ENCODE results near the gene KIAA1671. TPM values are rescaled to one million over a fixed set of nuclear protein-coding genes. Genes with fewer than 3 reads are reported as not detected.

KIAA1671 gene
- total and polyA plus RNA-seq, 2 of the 13 experiments (the other 11 are each of a cell fraction or from before 2014, with no cell fraction given): 13.5 to 13.6 TPM

GRCh38 chr22:25197340-25197739, 244.8 kb downstream of the KIAA1671 start (continued):
- TF ChIP-seq IRF1 (CRISPR knock-in tag; IDR thresholded peaks at IDR 0.05; ENCODE audit: low read depth) (no peak), GRHL1 (CRISPR knock-in tag; conservative IDR thresholded peaks at IDR 0.05) (no peak), FUBP1 (CRISPR knock-in tag; IDR thresholded peaks at IDR 0.05; ENCODE audit: borderline replicate concordance) (no peak), ZBTB33 (CRISPR knock-in tag; IDR thresholded peaks at IDR 0.05) (no peak), ZNF83 (CRISPR knock-in tag; IDR thresholded peaks at IDR 0.05; ENCODE audit: borderline replicate concordance) (no peak), GLI4 (CRISPR knock-in tag; IDR thresholded peaks at IDR 0.05; ENCODE audit: borderline replicate concordance) (no peak), NPAS2 (CRISPR knock-in tag; IDR thresholded peaks at IDR 0.05; ENCODE audit: borderline replicate concordance) (no peak), SIX1 (CRISPR knock-in tag; IDR thresholded peaks at IDR 0.05; ENCODE audit: borderline replicate concordance) (no peak), ZNF230 (CRISPR knock-in tag; IDR thresholded peaks at IDR 0.05) (no peak), ELK4 (CRISPR knock-in tag; IDR thresholded peaks at IDR 0.05; ENCODE audit: borderline replicate concordance) (no peak), CC2D1A (CRISPR knock-in tag; IDR thresholded peaks at IDR 0.05) (no peak)
